Fibroblast of skin of scalp (primary cell): ENCODE data around the gene FAM237A.

ENCODE experiments used
- DNase-seq: peaks from one replicate; pipeline ENCODE4 v3.0.0-alpha.2; 2013

Gene FAM237A

GRCh38 chr2:206692971-206693370 is 50.7 kb downstream of the FAM237A start:
- DNase-seq: no peak

GRCh38 chr2:206693399-206694137 is 51.3 kb downstream of the FAM237A start:
- DNase-seq: peak; percentile 56

GRCh38 chr2:206696910-206697309 is 54.6 kb downstream of the FAM237A start:
- DNase-seq: no peak

DNA sequence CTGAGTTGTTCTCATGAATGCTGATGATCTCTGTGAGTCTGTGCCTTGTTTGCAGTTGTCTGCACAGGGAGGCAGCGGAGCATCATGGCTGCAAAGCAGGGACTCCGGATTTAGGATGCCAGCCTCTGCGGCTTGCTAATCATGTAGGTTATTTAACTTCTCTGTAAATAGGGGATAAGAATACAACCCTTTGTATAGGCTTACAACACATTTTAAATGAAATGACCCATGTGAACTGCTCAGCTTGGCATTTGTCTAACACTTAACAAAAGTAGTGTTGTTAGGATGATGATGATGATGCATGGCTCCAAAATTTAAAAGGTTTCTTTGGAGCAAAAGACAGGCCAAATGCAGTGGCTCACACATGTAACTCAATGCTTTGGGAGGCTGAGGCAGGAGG is 56.5 kb downstream of the FAM237A start:
- no peak for DNase-seq
